H1 (cell line): ENCODE results near the gene ROR1. TPM values are rescaled to one million over a fixed set of nuclear protein-coding genes. Genes with fewer than 3 reads are reported as not detected.

Source experiments
- CTCF ChIA-PET: fragments of 300-600 bp; sonication (Branson Sonifier 250); formaldehyde crosslinking; loops from one replicate; lab custom pipeline; 2021; ENCODE audit not compliant: partially characterized antibody; lab: Charles Lee
- POLR2A ChIA-PET: fragments of 300-600 bp; sonication (Branson Sonifier 250); formaldehyde crosslinking; loops from one replicate; lab custom pipeline; 2021; ENCODE audit warnings: inconsistent platforms; ENCODE audit not compliant: partially characterized antibody; lab: Charles Lee
- DNase-seq, 2 experiments: peaks; one replicate each; pipeline versions ENCODE4 v3.0.0 to v3.0.0-alpha.2; 2010 to 2022; ENCODE audit warnings: low spot score in 2 of 2, low read depth in 1 of 2, mixed read lengths in 1 of 2
- FAIRE-seq: peaks from 2 replicates; lab custom pipeline; 2011; peaks lifted over from hg19 to GRCh38; lab: Jason Lieb, UNC
- H2AFZ ChIP-seq: 2 replicates; pipeline ENCODE4 v1.8.1; 2012; ENCODE audit warnings: low read length, inconsistent platforms
- H2AK5ac ChIP-seq: 2 replicates; pipeline ENCODE4 v1.6.1; 2013; ENCODE audit warnings: low read depth, low read length
- H2BK120ac ChIP-seq: replicated peaks from 2 replicates; pipeline ENCODE3; 2013; ENCODE audit warnings: low read depth, low read length, inconsistent platforms
- H2BK12ac ChIP-seq: 2 replicates; pipeline ENCODE4 v1.6.1; 2013; ENCODE audit warnings: low read depth, low read length
- H2BK15ac ChIP-seq: 2 replicates; pipeline ENCODE4 v1.6.1; 2013; ENCODE audit warnings: low read length
- H2BK20ac ChIP-seq: 2 replicates; pipeline ENCODE4 v1.6.1; 2013; ENCODE audit warnings: low read length
- H2BK5ac ChIP-seq: 2 replicates; pipeline ENCODE4 v1.6.1; 2013; ENCODE audit warnings: low read depth, low read length
- H3K14ac ChIP-seq: 2 replicates; pipeline ENCODE4 v1.6.1; 2013; ENCODE audit warnings: inconsistent platforms; ENCODE audit not compliant: insufficient read length
- H3K18ac ChIP-seq: 2 replicates; pipeline ENCODE4 v1.6.1; 2013; ENCODE audit warnings: low read length; ENCODE audit errors: extremely low read depth
- H3K23ac ChIP-seq: 2 replicates; pipeline ENCODE4 v1.6.1; 2013; ENCODE audit warnings: inconsistent platforms; ENCODE audit not compliant: insufficient read length
- H3K23me2 ChIP-seq: 2 replicates; pipeline ENCODE4 v1.6.1; 2013; ENCODE audit warnings: low read depth, low read length
- H3K27ac ChIP-seq: 2 replicates; pipeline ENCODE4 v1.6.1; 2011; ENCODE audit warnings: low read depth, low read length, inconsistent platforms
- H3K27me3 ChIP-seq, 4 experiments: replicated peaks in 1 of 4; 1 replicate in 1 of 4; 2 replicates in 3 of 4; pipeline versions ENCODE4 v1.6.1 to v1.8.1; 2011 to 2013; ENCODE audit warnings: low read length in 3 of 4, mild to moderate bottlenecking in 3 of 4, inconsistent platforms in 2 of 4, mixed read lengths in 2 of 4, moderate library complexity in 1 of 4; ENCODE audit not compliant: control insufficient read depth in 3 of 4, insufficient read depth in 3 of 4; ENCODE audit errors: extremely low read depth in 1 of 4
- H3K36me3 ChIP-seq, 4 experiments: 2 replicates each; pipeline versions ENCODE4 v1.6.1 to v1.8.1; 2011 to 2013; ENCODE audit warnings: mild to moderate bottlenecking in 4 of 4, low read length in 3 of 4, moderate library complexity in 2 of 4, control low read depth in 1 of 4, inconsistent platforms in 1 of 4; ENCODE audit not compliant: insufficient read depth in 4 of 4, control insufficient read depth in 2 of 4
- H3K4ac ChIP-seq: replicated peaks from 2 replicates; pipeline ENCODE3; 2013; ENCODE audit warnings: low read length, low read depth, mixed read lengths, inconsistent platforms; ENCODE audit not compliant: insufficient read length
- H3K4me1 ChIP-seq, 4 experiments: replicated peaks in 1 of 4; 1 replicate in 1 of 4; 2 replicates in 3 of 4; pipeline versions ENCODE4 v1.6.1 to v1.8.1; 2011 to 2013; ENCODE audit warnings: low read length in 3 of 4, inconsistent platforms in 2 of 4, mixed read lengths in 1 of 4; ENCODE audit not compliant: insufficient read depth in 4 of 4, control insufficient read depth in 3 of 4
- H3K4me2 ChIP-seq, 2 experiments: 2 replicates each; pipeline versions ENCODE4 v1.6.1 to v1.8.1; 2011 to 2013; ENCODE audit warnings: low read depth in 2 of 2, low read length in 2 of 2, control low read depth in 1 of 2, inconsistent platforms in 1 of 2, mild to moderate bottlenecking in 1 of 2; ENCODE audit not compliant: insufficient read depth in 1 of 2
- H3K4me3 ChIP-seq, 4 experiments: fragments of 200-600, 300-600 bp in 1 of 4; sonication (generic), shearing (Covaris generic), sonication (Bioruptor Twin) in 1 of 4; 2 replicates each; pipeline versions ENCODE4 v1.5.1 to v1.8.1; 2011 to 2016; ENCODE audit warnings: low read length in 4 of 4, low read depth in 3 of 4, control low read depth in 2 of 4, inconsistent platforms in 2 of 4, mild to moderate bottlenecking in 2 of 4, mixed read lengths in 1 of 4, moderate library complexity in 1 of 4; ENCODE audit not compliant: insufficient read depth in 2 of 4; ENCODE audit errors: extremely low read depth in 1 of 4
- H3K56ac ChIP-seq: replicated peaks from 2 replicates; pipeline ENCODE3; 2013; ENCODE audit warnings: low read depth, mild to moderate bottlenecking, mixed read lengths, low read length, inconsistent platforms; ENCODE audit not compliant: insufficient read length
- H3K79me1 ChIP-seq: 2 replicates; pipeline ENCODE4 v1.6.1; 2013; ENCODE audit warnings: low read depth, low read length, control low read depth
- H3K79me2 ChIP-seq, 2 experiments: 2 replicates each; pipeline versions ENCODE4 v1.6.1 to v1.8.1; 2012 to 2013; ENCODE audit warnings: low read length in 2 of 2, mild to moderate bottlenecking in 2 of 2, inconsistent platforms in 1 of 2; ENCODE audit not compliant: insufficient read depth in 2 of 2, control insufficient read depth in 1 of 2
- H3K9ac ChIP-seq, 4 experiments: replicated peaks in 1 of 4; 1 replicate in 1 of 4; 2 replicates in 3 of 4; pipeline versions ENCODE4 v1.6.1 to v1.8.1; 2011 to 2013; ENCODE audit warnings: low read depth in 3 of 4, low read length in 3 of 4, control low read depth in 2 of 4, mild to moderate bottlenecking in 2 of 4, moderate library complexity in 2 of 4, inconsistent platforms in 1 of 4; ENCODE audit errors: extremely low read depth in 1 of 4
- H3K9me3 ChIP-seq, 2 experiments: 2 replicates each; pipeline versions ENCODE4 v1.6.1 to v1.8.1; 2012 to 2013; ENCODE audit warnings: mild to moderate bottlenecking in 2 of 2, moderate library complexity in 2 of 2, control low read depth in 1 of 2, inconsistent platforms in 1 of 2, low read depth in 1 of 2, low read length in 1 of 2, mixed read lengths in 1 of 2; ENCODE audit not compliant: insufficient read depth in 2 of 2
- H4K20me1 ChIP-seq, 2 experiments: replicated peaks in 1 of 2; 2 replicates each; pipeline versions ENCODE3 to v1.8.1; 2011 to 2013; ENCODE audit warnings: inconsistent platforms in 2 of 2, low read length in 2 of 2, mild to moderate bottlenecking in 1 of 2; ENCODE audit not compliant: insufficient read depth in 2 of 2, control insufficient read depth in 1 of 2
- H4K5ac ChIP-seq: 2 replicates; pipeline ENCODE4 v1.6.1; 2013; ENCODE audit warnings: low read length, low read depth, mixed read lengths, inconsistent platforms; ENCODE audit not compliant: insufficient read length
- H4K8ac ChIP-seq: 2 replicates; pipeline ENCODE4 v1.8.0; 2013; ENCODE audit warnings: mild to moderate bottlenecking, moderate library complexity, low read length, inconsistent platforms; ENCODE audit not compliant: insufficient read depth; ENCODE audit errors: extremely low read depth
- H4K91ac ChIP-seq: replicated peaks from 2 replicates; pipeline ENCODE3; 2013; ENCODE audit warnings: low read length, mixed read lengths, inconsistent platforms; ENCODE audit not compliant: insufficient read length
- ASH2L ChIP-seq: fragments of 200-600, 300-600 bp; sonication (generic); IDR thresholded peaks from one replicate; pipeline ENCODE4 v1.7.1; 2017; ENCODE audit warnings: low read length
- ATF3 ChIP-seq: IDR thresholded peaks from 2 replicates; pipeline ENCODE4 v1.6.1; 2011; ENCODE audit warnings: low read depth, mild to moderate bottlenecking, low read length; ENCODE audit not compliant: insufficient read depth
- CBX5 ChIP-seq: fragments of 300-800, 300-1000 bp; sonication (generic); IDR thresholded peaks from 2 replicates; pipeline ENCODE4 v1.7.1; 2016; ENCODE audit warnings: antibody characterized with exemption, low read length, low read depth
- EZH2 ChIP-seq: fragments of 200-600 bp; sonication (generic); IDR thresholded peaks from 2 replicates; pipeline ENCODE4 v1.7.1; 2012; ENCODE audit warnings: low read depth, mild to moderate bottlenecking, moderate library complexity, low read length, inconsistent platforms; ENCODE audit not compliant: severe bottlenecking
- GABPA ChIP-seq: IDR thresholded peaks from 2 replicates; pipeline ENCODE4 v1.6.1; 2011; ENCODE audit warnings: mild to moderate bottlenecking, low read length, moderate library complexity, borderline replicate concordance; ENCODE audit not compliant: insufficient read depth
- GTF2F1 ChIP-seq: IDR thresholded peaks from 2 replicates; pipeline ENCODE4 v1.6.1; 2012; ENCODE audit warnings: low read depth, low read length, improper control_type of control experiment, borderline replicate concordance
- KDM5A ChIP-seq: fragments of 200-600 bp; IDR thresholded peaks from 2 replicates; pipeline ENCODE4 v1.7.1; 2012; ENCODE audit warnings: mild to moderate bottlenecking, low read length, inconsistent platforms, mixed read lengths
- MAFK ChIP-seq: IDR thresholded peaks from 2 replicates; pipeline ENCODE4 v1.6.1; 2012; ENCODE audit warnings: low read depth, mild to moderate bottlenecking, improper control_type of control experiment, low read length
- WGBS, 2 experiments: shearing (Covaris generic) in 1 of 2; methylation state at CpG; one replicate each; pipeline versions ENCODE4 v1.1.6 to v1.1.7; 2013 to 2015; ENCODE audit warnings: low lambda C conversion rate in 2 of 2, mixed read lengths in 2 of 2, inconsistent platforms in 1 of 2, low coverage in 1 of 2, missing lambda C conversion rate in 1 of 2; ENCODE audit not compliant: insufficient replicate concordance in 2 of 2, insufficient coverage in 1 of 2, insufficient read length in 1 of 2; ENCODE audit errors: extremely low coverage in 1 of 2, missing lambda C conversion rate in 1 of 2; 5-methylcytosine and 5-hydroxymethylcytosine counted together
- polyA plus RNA-seq, 7 experiments: library from polyadenylated mRNA; depleted of rRNA in 3 of 7; stranded (reverse) in 5 of 7; unstranded in 2 of 7; fragments of >200 nt in 5 of 7; fragments of 200-250 nt in 2 of 7; gene quantifications; 1 replicate in 5 of 7; 2 replicates in 1 of 7; 4 replicates in 1 of 7; pipeline versions ENCODE4 v1.2.1 to v1.2.3, GENCODE V29; 2011 to 2013; ENCODE audit warnings: missing spikeins in 2 of 7, mixed read lengths in 2 of 7
- total RNA-seq: library from RNA; stranded (reverse); fragmentation: NEBNext Ultra II Directional; extraction: Animal tissue kit (Norgen Biotek cat#: 25700); gene quantifications from 2 replicates; pipeline ENCODE4 v1.2.1, GENCODE V29; 2021

Gene ROR1
- total and polyA plus RNA-seq, 2 of the 8 experiments (the other 6 are each of a cell fraction or from before 2014, with no cell fraction given): 33.6 to 73.6 TPM

- H4K20me1 ChIP-seq: no peaks in the 10 kb centered on the region
- CTCF ChIA-PET: interaction anchor here (1.0 kb wide), 1 partner anchor 52 kb away, joined by 3 read pairs; no protein-coding TSS in a partner anchor
- no peak overlapping the region for H3K14ac ChIP-seq
- no peak overlapping the region for H2BK12ac ChIP-seq
- DNase-seq: no peak
- H3K27me3 ChIP-seq: no peaks in the 10 kb centered on the region
- no peak overlapping the region for H3K4me3 ChIP-seq
- no peak overlapping the region for H3K9ac ChIP-seq
- POLR2A ChIA-PET: no interaction called here
- no peak overlapping the region for H3K4ac ChIP-seq
- no peaks in the 10 kb centered on the region for H3K9me3 ChIP-seq
- no peak overlapping the region for H3K23ac ChIP-seq
- H4K5ac ChIP-seq: no peak overlapping the region
- no peaks in the 10 kb centered on the region for H3K23me2 ChIP-seq
- H3K18ac ChIP-seq: no peak overlapping the region
- no peaks in the 10 kb centered on the region for H3K79me2 ChIP-seq
- H2BK120ac ChIP-seq: no peak overlapping the region
- no peak overlapping the region for H2AK5ac ChIP-seq
- H2AFZ ChIP-seq: no peak overlapping the region
- 90% methylated on average over 3 of the region's 3 CpGs; no CpG with 5 or more reads in 1 of the 2 experiments for WGBS, 2 experiments
- no peak for FAIRE-seq
- no peak overlapping the region for H2BK15ac ChIP-seq
- peaks cover 0 to 3% (median 0%) of the 10 kb centered on the region in 4 experiments; a peak in 1 of 7 replicates for H3K4me1 ChIP-seq
- H4K91ac ChIP-seq: no peak overlapping the region
- H3K4me2 ChIP-seq: no peak overlapping the region
- peaks cover 5 to 25% (median 18%) of the 10 kb centered on the region in 4 experiments; a peak in 7 of 8 replicates for H3K36me3 ChIP-seq
- no peak overlapping the region for H2BK5ac ChIP-seq
- H2BK20ac ChIP-seq: no peak overlapping the region
- no peaks in the 10 kb centered on the region for H3K79me1 ChIP-seq
- no peak overlapping the region for H4K8ac ChIP-seq
- TF ChIP-seq GABPA (no peak), MAFK (no peak), KDM5A (no peak), ATF3 (no peak), CBX5 (no peak), EZH2 (no peak), ASH2L (no peak), GTF2F1 (no peak)
- no peak overlapping the region for H3K56ac ChIP-seq
- 0 out of 2 replicates have a peak overlapping the region, but pooled peaks have one; percentile 33 for H3K27ac ChIP-seq
Measured at GRCh38 chr1:64176659-64177058, 402.8 kb downstream of the ROR1 start.
